Measurements from ENCODE around the gene GALNT2. TPM values are rescaled to one million over a fixed set of nuclear protein-coding genes. Genes with fewer than 3 reads are reported as not detected.

The GALNT2 gene
- total and polyA plus RNA-seq, 2 of the 13 experiments (the other 11 are each of a cell fraction or from before 2014, with no cell fraction given) = 39.3 to 39.6 TPM

DNA sequence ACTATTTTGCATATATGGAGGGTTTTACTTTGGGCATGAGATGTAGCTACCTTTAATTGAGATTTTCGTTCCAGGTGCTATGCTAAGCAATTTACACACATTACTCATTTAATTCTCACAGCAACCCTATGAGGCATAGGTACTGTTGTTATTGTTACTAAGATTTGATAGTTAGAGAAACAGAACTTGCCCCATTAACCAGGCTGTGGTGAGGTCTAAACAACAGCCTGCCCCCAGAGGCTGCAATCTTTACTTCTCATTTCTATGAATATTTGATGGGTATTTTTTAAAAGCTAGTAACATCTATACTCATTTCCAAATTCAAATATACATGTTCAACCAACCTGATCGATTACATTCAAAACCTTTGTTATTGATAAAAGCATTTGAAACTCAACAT is 155.6 kb downstream of the GALNT2 start (continued):
- TF ChIP-seq, protein P1, sequence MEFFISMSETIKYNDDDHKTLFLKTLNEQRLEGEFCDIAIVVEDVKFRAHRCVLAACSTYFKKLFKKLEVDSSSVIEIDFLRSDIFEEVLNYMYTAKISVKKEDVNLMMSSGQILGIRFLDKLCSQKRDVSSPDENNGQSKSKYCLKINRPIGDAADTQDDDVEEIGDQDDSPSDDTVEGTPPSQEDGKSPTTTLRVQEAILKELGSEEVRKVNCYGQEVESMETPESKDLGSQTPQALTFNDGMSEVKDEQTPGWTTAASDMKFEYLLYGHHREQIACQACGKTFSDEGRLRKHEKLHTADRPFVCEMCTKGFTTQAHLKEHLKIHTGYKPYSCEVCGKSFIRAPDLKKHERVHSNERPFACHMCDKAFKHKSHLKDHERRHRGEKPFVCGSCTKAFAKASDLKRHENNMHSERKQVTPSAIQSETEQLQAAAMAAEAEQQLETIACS (CRISPR knock-in tag; IDR thresholded peaks at IDR 0.05) = no peak
- TF ChIP-seq EHMT2 (IDR thresholded peaks at IDR 0.05; ENCODE audit: borderline replicate concordance, low read depth, low read length) (no peak), NR2F2 (IDR thresholded peaks at IDR 0.05; ENCODE audit: borderline replicate concordance, low read depth) (no peak), ZNF20 (CRISPR knock-in tag; IDR thresholded peaks at IDR 0.05) (no peak), ZNF607 (CRISPR knock-in tag; IDR thresholded peaks at IDR 0.05; ENCODE audit: borderline replicate concordance) (no peak), MAFG (CRISPR knock-in tag; IDR thresholded peaks at IDR 0.05) (no peak), ZNF780A (CRISPR knock-in tag; IDR thresholded peaks at IDR 0.05) (no peak), ZNF335 (CRISPR knock-in tag; IDR thresholded peaks at IDR 0.05) (no peak), ZSCAN30 (CRISPR knock-in tag; IDR thresholded peaks at IDR 0.05) (no peak), ZNF850 (CRISPR knock-in tag; conservative IDR thresholded peaks at IDR 0.05) (no peak)
- TF ChIP-seq, protein P2, sequence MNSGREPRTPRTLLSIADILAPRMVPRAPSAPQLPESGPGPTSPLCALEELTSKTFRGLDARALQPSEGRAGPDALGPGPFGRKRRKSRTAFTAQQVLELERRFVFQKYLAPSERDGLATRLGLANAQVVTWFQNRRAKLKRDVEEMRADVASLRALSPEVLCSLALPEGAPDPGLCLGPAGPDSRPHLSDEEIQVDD (CRISPR knock-in tag; IDR thresholded peaks at IDR 0.05; ENCODE audit: borderline replicate concordance) = no peak

DNA sequence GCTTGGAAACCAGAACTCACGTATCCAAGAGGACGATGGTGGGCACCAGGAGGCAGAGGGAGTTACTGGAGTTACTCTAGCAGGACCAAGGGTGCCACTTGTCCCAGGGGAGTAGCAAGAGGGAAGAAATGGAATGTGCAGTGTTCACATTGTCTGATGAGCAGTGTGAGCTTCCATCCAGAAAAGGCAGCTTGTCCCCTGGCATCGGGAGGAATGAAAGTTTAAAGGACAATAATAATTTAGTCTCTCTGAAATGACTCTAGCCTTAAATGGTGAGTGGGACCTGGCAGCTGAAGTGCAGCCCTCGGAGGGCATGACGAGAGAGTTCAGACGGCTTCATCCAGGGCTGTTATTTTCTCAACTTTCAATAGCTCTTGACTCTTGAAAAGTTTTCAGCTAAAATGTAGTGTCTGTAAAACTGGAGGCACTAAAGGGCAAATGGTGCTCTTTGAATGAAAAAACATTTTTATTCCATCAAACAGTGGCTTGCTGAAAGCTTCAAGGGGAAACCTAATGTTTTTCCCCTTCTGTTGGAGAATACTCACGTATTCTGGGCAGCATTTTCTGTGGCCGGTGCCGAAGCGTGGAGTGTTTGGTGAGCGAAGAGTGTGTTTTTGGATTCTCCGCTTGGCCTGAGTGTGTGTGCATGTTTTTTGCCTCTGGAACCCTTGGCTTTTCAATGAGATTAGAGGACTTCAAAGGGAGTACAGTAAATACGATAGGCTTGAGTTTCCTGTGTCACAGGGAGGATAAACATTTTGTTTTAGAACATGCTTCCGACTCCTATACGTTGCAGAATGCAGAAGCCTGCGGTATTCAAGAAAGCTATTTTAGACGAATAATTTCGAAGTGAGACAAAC is 157.3 kb downstream of the GALNT2 start:
- no peak overlapping the region for H2AFZ ChIP-seq (ENCODE audit: low read length)
- no TSS peak for BruUV-seq (replicated peaks)
- H3K4me2 ChIP-seq (ENCODE audit: low read depth, low read length) = no peak overlapping the region
- no peaks in the 10 kb centered on the region for H3K9me3 ChIP-seq (ENCODE audit: low read length)
- FAIRE-seq = no peak
- H3K36me3 ChIP-seq (replicated peaks in 1 of 2; ENCODE audit: control insufficient read depth in 1 of 2, insufficient read depth in 2 of 2, low read length in 2 of 2) = no peaks in the 10 kb centered on the region; a peak in 1 of 5 replicates
- CTCF ChIA-PET (ENCODE audit: low intra/inter-chr PET ratio, low total read pairs) = no interaction called here
- no peaks in the 10 kb centered on the region for H3K79me2 ChIP-seq (ENCODE audit: insufficient read depth, low read length)
- no peaks in the 10 kb centered on the region for H4K20me1 ChIP-seq (ENCODE audit: insufficient read depth, low read length)
- WGBS (ENCODE audit: low lambda C conversion rate) = 97% methylated on average over 18 of the region's 18 CpGs
- intact Hi-C loops (cut with micrococcal nuclease; ENCODE audit: unreplicated experiment) (no loop called here), in situ Hi-C loops (cut with HindIII; ENCODE audit: extremely low pct_ligation_motif_present, low pct_unique_long_range_greater_than_20kb) (no loop called here)
- no peak for ATAC-seq
- no peak overlapping the region for H3K27ac ChIP-seq (ENCODE audit: extremely low read length, insufficient read depth, low read length)
- H3K4me3 ChIP-seq (replicated peaks in 1 of 3; ENCODE audit: insufficient read depth in 1 of 3, low read depth in 2 of 3, low read length in 3 of 3) = no peak overlapping the region
- H3K9ac ChIP-seq (ENCODE audit: insufficient read depth, low read depth, low read length) = no peak overlapping the region
- DNase-seq (ENCODE audit: low spot score) = no peak
- no peaks in the 10 kb centered on the region for H3K4me1 ChIP-seq (ENCODE audit: insufficient read depth, low read length)
- POLR2A ChIA-PET = no interaction called here
- H3K27me3 ChIP-seq (ENCODE audit: control insufficient read depth in 1 of 2, insufficient read depth in 2 of 2, low read length in 2 of 2) = no peaks in the 10 kb centered on the region
- TF ChIP-seq PHB2 (IDR thresholded peaks at IDR 0.05; ENCODE audit: partially characterized antibody) (no peak), PTBP1 (IDR thresholded peaks at IDR 0.05; ENCODE audit: low read depth, low read length, poor library complexity, severe bottlenecking) (no peak), DPF2 (CRISPR knock-in tag; IDR thresholded peaks at IDR 0.05; ENCODE audit: borderline replicate concordance, low read depth) (no peak), SP2 (CRISPR knock-in tag; IDR thresholded peaks at IDR 0.05) (no peak), MBD4 (IDR thresholded peaks at IDR 0.05; ENCODE audit: borderline replicate concordance, low read length) (no peak), ZFP36L2 (CRISPR knock-in tag; IDR thresholded peaks at IDR 0.05) (no peak), PAX8 (CRISPR knock-in tag; IDR thresholded peaks at IDR 0.05; ENCODE audit: borderline replicate concordance) (no peak)
- TF ChIP-seq, protein P3, sequence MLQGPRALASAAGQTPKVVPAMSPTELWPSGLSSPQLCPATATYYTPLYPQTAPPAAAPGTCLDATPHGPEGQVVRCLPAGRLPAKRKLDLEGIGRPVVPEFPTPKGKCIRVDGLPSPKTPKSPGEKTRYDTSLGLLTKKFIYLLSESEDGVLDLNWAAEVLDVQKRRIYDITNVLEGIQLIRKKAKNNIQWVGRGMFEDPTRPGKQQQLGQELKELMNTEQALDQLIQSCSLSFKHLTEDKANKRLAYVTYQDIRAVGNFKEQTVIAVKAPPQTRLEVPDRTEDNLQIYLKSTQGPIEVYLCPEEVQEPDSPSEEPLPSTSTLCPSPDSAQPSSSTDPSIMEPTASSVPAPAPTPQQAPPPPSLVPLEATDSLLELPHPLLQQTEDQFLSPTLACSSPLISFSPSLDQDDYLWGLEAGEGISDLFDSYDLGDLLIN (CRISPR knock-in tag; IDR thresholded peaks at IDR 0.05; ENCODE audit: borderline replicate concordance) = no peak

Data from HepG2 (cell line).